ENCODE results near the gene C3orf18.

The C3orf18 gene

GRCh38 chr3:50551054-50551659, 16.4 kb downstream of the C3orf18 start:
- DNase-seq (ENCODE audit: low read depth): no peak

- peak; percentile 54 for DNase-seq (ENCODE audit: low read depth)
Observed at GRCh38 chr3:50550079-50550736, 17.3 kb downstream of the C3orf18 start.

- no peak for DNase-seq (ENCODE audit: low read depth)
Observed at GRCh38 chr3:50549226-50549625, 18.3 kb downstream of the C3orf18 start.

DNA sequence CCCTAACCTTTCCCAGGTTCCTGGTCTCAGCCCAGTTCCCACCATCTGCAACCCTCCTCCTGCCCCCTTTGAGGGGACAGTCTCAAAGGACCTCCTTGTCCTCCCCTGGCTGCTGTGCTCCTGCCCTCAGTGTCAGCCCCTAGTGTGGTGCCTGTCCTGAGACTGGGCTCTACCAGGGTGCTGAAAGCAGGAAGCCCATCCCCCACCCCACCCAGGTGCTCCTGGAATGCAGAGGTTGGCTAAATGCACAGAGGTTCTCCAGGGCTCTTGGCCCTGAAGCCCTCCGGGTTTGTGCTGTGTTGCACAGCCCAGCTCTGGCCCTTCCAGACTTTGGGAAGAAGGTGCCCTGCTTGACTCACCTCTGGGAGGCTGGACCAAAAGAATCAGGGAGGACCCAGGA, 21.8 kb downstream of the C3orf18 start:
- no peak for DNase-seq (ENCODE audit: low read depth)

DNA sequence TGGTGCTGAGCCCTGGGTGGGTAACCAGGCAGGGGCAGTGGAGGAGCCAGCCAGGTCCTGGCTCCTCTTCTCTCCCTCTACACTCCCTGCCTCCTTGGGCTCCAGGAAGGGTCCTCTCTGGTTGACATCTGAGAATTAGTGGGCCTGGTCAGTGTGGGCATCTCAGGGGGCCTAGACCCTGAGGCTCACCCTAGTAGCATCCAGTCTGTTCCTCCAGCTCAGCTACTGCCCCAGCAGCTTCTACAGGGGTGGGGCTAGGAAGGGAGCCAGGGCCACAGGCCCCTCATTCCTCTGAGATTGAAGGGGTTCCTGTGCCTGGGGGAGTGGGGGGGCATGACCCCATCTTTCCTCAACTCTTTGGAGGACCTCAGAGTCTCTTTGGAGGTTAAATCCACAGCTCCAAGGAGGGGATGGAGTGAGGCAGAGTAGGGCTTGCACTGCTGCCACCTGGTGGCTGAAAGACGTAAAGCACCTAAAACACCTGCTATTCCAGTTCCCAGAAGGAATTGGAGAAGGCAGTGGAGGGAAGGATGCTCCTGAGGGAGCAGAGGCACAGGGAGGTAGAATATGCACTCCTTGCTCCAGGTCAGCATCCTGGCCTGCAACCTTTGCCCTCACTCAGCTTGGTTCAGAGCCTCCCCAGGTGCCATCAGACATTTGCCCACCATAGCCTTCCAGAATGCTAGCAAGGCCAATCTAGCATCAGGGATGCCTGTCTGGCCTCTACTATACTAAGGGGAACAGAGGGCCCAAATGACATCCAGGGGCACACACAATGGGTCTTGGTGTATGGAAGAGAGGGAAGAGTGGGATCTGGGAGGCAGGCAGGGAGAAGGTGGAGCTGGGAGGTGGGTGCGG, 25.1 kb downstream of the C3orf18 start:
- peak; percentile 26 for DNase-seq (ENCODE audit: low read depth)

DNA sequence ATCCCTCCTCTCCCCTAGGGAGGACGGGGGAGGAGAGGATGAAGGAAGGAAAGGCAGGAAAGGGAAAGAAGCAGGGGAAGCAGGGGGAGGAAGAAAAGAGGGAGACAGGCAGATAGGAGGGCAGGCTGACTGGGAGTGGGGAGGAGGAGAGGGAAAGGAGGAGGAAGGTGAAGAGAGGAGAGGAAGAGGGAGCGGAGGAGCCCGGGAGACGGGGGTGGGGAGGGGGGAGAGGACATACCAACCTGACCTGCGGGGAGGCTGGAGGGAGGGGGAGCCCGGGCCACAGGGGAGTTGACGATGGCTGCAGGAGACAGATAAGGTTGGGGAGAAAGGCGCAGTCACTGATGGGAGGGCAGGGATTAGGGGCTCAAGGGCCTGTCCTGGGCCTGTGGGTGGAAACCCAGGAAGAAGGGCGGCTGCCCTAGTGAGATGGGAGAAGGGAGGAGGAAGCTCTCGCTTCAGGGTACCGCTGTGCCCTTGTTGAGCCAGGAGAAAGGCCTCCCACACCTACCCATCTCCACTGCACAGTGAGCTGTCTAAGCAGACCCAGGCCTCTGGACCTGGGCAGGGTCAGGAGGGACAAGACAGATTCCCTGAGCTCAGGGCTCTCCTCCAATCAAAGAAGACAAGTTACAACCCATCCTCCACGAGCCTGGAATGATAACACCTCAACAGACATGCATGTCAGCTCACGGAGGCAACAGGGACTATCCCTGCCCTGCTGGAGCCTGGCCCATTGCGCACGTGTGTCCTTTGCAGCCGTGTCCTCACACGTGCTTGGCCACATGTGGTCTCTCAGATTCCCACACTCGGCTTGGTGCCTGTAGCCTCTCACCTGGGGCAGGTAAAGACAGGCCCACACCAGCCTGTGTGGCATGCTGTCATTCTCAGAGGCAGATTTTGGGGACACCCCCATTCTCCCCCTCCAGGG, 27.9 kb downstream of the C3orf18 start:
- DNase-seq (ENCODE audit: low read depth): no peak

- no peak for DNase-seq (ENCODE audit: low read depth)
Observed at GRCh38 chr3:50537421-50538129, 30.0 kb downstream of the C3orf18 start.

GRCh38 chr3:50536471-50537180, 30.9 kb downstream of the C3orf18 start:
- no peak for DNase-seq (ENCODE audit: low read depth)

DNA sequence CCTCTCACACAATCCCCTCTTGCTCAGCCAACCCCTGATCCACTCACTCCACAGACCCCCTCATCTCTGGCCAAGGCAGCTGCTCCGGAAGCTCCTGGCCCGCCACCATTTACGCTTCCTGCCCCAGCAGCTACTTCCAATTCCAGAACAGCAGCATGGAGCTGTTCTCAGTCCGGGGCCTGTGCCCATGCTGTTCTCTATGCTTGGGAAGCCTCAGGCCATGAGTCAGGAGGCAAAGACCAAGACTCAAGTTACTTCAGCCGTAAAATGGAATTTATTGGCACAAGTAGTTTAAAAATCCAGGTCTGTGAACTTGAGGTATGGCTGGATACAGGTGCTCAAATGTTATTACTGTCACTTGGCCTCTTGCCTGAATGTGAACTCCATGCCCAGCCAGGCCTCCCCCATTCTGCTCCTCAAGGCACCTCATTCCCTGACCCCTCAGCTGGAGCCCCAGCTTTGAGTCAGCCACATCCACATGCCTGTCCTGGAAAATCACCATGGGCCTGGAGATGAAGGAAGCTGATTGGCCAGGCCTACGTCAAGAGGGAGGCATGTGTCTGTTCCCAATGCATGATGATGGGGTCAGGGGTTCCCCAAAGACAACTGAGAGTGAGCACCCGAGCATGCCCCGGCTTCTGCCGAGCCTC, 32.7 kb downstream of the C3orf18 start:
- DNase-seq (ENCODE audit: low read depth): no peak

GRCh38 chr3:50533807-50534461, 33.6 kb downstream of the C3orf18 start:
- DNase-seq (ENCODE audit: low read depth): no peak

- no peak for DNase-seq (ENCODE audit: low read depth)
Observed at GRCh38 chr3:50533316-50533715, 34.2 kb downstream of the C3orf18 start.

- DNase-seq (ENCODE audit: low read depth): no peak
Observed at GRCh38 chr3:50532062-50532705, 35.4 kb downstream of the C3orf18 start.

DNA sequence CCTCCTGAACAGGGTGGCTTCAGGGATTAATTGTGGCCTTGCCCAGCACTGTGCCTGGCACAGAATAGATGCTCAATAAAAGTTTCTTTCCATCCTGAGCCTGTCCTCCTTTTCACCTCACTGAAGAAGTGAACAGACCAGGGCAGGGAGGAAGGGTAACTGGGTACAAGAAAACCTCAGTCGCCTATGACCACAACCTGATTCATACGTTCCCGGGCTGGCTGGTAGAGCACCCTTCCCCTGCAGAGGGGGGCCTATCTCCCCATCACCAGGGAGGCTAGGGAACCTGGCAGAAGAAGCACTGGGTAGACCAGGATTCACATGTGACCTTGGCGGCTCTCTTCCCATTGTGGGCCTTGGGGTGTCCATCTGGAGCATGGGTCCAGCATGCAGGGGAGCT, 36.3 kb downstream of the C3orf18 start:
- DNase-seq (ENCODE audit: low read depth): no peak

DNA sequence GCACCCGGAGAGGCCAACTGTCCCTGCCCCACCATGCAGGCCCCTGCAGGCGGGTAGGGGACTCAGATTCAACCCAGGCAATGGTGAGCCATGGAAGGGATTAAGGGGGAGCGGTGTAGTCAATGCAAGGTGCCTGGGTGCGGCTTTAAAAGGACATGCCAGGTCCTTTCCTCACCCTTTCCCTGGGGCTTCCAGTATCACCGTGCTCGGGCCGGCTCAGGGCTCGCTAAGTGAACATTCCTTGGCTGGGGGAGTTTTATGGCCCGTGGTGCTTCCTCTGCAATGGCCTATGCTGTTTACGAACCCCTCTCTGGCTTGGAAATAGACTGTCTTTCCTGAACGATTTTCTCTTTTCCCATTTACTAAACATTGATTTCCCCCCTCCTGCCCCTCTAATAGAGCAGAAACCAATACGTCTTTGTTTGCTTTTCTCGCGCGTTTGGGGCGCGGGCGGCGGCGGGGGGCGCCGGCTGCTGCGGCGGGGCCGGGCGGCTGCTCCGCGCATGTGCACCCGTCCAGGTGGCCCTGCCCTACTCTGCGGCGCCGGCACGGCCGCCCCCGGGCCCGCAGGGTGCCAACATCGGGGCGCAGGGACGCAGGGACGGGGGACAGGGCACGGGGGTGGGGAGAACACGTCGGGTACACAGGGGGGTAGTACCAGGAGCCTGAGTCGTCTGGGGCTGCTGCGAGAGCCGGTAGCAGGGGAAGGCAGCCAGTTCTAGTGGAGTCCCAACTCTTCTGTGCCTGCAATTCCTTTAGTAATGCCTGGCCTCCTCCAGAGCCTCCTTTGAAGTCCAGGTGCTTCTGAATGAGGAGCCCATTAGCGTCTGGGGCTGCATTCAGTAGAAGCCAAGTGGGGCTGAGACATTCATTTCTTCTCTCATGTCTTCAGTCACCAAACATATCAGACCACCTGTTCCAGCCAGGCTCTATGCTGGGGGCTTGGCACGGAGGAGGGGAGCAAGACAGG, 37.3 kb downstream of the C3orf18 start:
- DNase-seq (ENCODE audit: low read depth): no peak

GRCh38 chr3:50525987-50526386, 41.6 kb downstream of the C3orf18 start:
- peak; percentile 11 for DNase-seq (ENCODE audit: low read depth)

DNA sequence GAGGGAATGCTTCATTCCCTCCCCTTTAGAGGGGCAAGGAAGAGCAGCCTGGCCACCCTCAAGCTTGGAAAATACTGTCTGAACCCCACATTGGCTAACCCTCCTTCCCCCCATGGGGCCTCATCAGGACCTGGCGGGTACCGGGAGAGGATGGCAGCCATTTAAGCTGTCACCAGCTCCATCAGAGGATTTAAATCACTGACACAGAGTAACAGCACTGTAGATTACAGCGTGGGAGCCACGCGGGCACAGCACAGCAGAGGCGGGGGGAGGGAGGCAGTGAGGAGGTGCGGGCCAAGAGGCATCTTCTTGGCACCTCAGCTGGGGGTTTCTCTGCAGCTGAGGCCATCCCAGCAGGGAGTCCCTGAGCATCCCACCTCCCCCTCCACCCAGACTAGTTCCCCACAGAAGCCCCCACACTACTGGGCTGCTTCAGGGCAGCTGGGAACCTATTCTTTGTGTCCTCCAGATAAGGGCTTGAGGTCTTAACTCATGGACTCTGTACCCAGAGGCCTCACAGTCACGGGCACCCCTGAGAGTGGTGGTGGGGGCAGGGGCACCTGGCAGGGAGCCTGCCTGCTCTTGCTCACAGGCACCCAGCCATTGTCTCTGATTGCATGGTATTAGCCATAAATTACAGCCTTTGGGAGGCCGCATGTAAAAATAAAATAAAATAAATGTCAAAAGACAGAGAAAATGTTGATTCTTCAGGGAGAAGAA, 42.2 kb downstream of the C3orf18 start:
- no peak for DNase-seq (ENCODE audit: low read depth)

- no peak for DNase-seq (ENCODE audit: low read depth)
Observed at GRCh38 chr3:50524746-50525145, 42.8 kb downstream of the C3orf18 start.
